HAP-1 (cell line): ENCODE results near the gene METTL8.
A peak's percentile ranks its signal among the peaks of the same experiment; 100 is the strongest.
"Not testable (repeated sequence)": the region's sequence is repeated elsewhere in the genome, so short reads cannot be mapped to it uniquely, and the experiment has no call there.

ENCODE experiments used
- DNase-seq, 2 experiments: peaks; one replicate each; pipeline ENCODE4 v3.0.0-alpha.2; 2016 to 2020; ENCODE audit warnings: low spot score in 2 of 2
- H3K27me3 ChIP-seq: fragments of 250-450 bp; sonication (Bioruptor Pico); 2 replicates; pipeline ENCODE4 v1.5.1; 2020; ENCODE audit warnings: low read depth, mild to moderate bottlenecking, moderate library complexity
- H3K36me3 ChIP-seq: fragments of 250-450 bp; sonication (Bioruptor Pico); replicated peaks from 2 replicates; pipeline ENCODE4 v1.5.1; 2020; ENCODE audit warnings: mild to moderate bottlenecking
- H3K4me1 ChIP-seq: fragments of 250-450 bp; sonication (Bioruptor Pico); 2 replicates; pipeline ENCODE4 v1.5.1; 2020; ENCODE audit warnings: mild to moderate bottlenecking
- H3K4me3 ChIP-seq: fragments of 250-450 bp; sonication (Bioruptor Pico); 2 replicates; pipeline ENCODE4 v1.5.1; 2020; ENCODE audit warnings: mild to moderate bottlenecking, moderate library complexity
- H3K9me3 ChIP-seq: fragments of 250-450 bp; sonication (Bioruptor Pico); 2 replicates; pipeline ENCODE4 v1.5.1; 2020; ENCODE audit warnings: mild to moderate bottlenecking, moderate library complexity
- in situ Hi-C: fragments of 300-500 bp; cut with MboI; formaldehyde crosslinking; loops from 3 replicates; pipeline ENCODE4 v1.14.3; 2020; ENCODE audit warnings: low sequenced_read_pairs, inconsistent platforms, mixed read lengths

METTL8 gene

DNA sequence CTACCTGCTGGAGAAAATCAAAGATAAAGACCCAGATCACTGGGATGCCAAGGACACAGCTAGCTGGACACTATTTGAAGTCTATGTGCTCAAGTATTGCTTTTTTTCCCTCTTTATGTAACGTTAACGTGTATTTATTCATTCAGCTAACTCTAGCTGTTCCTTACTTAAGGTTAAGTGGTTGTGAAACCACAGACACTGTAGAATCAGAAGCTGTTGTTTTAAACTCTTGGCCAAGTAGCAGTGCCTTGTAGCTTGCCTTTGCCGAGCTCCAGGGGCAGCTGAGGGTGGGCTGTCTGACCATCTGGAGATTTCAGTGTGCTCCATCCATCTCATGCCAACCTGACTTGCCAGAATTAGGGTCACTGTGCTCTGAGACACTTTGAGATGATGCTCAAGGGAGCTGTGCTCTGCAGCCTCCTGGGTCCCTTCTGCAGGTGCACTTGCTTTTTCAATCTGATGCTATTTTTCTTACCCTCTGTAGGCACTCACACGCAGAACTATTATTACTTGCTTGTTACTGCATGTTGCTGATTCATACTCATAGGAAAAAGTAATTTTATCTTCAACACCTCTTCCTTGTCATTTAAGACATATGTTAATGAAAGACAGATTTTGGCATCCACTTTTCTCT lies 116.2 kb downstream of the METTL8 start:
- H3K9me3 ChIP-seq: 0 out of 2 replicates have a peak, but pooled peaks cover 4% of the 10 kb centered on the region
- H3K27me3 ChIP-seq: no peaks in the 10 kb centered on the region
- H3K4me1 ChIP-seq: peaks cover 16% of the 10 kb centered on the region
- no peak for DNase-seq
- no peaks in the 10 kb centered on the region for H3K36me3 ChIP-seq
- no peak overlapping the region for H3K4me3 ChIP-seq
- in situ Hi-C loops: no loop called here

DNA sequence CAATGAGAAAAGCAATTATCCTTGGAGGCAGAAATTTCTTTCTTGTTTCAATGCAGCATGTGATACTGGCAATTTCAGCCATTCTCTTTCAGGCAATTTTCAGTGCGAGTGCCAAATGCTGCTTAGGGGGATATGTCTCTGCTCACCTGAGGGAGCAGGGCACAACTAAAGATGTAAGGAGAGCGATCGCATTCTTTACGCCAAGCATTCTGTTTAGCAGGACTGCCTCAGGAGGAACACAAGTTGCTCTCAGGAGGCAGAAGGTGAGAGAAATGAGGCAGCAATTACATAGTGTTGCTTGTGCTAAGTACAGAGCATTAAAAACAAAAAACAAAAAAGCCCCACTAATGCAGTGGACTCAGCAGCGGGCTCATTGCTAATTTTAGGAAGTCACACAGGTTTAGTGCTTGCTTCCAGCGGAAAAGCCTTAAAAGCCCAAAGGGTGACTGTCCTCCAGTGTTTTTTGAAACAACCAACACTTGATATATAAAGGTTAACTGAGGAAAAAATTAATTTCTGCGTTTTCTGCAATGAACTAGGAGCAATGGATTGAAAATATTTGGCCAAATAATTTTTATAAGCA lies 116.9 kb downstream of the METTL8 start:
- H3K9me3 ChIP-seq: peaks cover 9% of the 10 kb centered on the region; the same call in 1 of the 2 replicates
- peaks cover 16% of the 10 kb centered on the region for H3K4me1 ChIP-seq
- in situ Hi-C loops: no loop called here
- no peaks in the 10 kb centered on the region for H3K36me3 ChIP-seq
- no peak for DNase-seq
- H3K27me3 ChIP-seq: no peaks in the 10 kb centered on the region
- no peak overlapping the region for H3K4me3 ChIP-seq

DNA sequence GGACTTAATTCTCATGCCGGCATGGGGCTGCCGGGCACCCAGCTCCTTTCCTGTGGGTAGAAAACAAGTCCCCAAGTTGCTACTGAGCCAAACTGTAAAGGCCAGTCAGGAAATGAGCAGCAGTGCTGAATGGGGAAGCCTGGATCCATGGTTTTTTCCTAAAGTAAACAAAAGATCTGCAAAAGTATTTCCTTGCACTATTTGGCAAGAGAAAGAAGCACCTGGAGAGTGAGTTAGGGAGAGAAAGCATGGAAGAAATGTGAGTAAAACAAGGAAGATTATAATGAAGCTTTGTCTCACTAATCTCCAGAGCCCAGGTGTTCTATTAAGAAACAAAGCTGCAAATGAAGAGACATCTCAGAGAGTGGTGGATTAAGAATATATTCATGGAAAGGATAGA lies 117.6 kb downstream of the METTL8 start:
- Histone ChIP-seq H3K9me3 (peaks cover 14% of the 10 kb centered on the region), H3K36me3 (no peaks in the 10 kb centered on the region), H3K4me1 (peaks cover 16% of the 10 kb centered on the region), H3K4me3 (no peak overlapping the region), H3K27me3 (no peaks in the 10 kb centered on the region)
- in situ Hi-C loops: no loop called here
- no peak for DNase-seq

DNA sequence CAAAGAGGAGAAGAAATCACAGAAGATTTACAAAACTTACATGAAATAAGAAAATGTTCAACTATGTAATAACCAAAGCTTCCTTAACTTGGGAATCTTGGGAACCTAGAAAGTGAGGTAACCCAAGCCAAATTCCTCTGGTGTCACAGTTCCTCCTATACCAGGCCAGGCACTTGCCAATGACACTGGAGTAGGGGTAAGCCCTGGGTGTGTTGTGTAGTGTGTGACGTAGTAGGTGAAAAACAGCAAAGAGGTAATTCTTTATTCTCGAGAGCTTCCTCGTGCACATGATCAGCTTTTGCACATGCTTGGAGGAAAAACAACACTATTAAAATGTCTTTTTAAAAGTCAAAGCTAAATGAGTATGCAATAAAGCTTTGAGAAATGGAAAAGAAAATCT lies 118.0 kb downstream of the METTL8 start:
- in situ Hi-C loops: no loop called here
- no peaks in the 10 kb centered on the region for H3K36me3 ChIP-seq
- no peak for DNase-seq
- H3K4me3 ChIP-seq: no peak overlapping the region
- peaks cover 14% of the 10 kb centered on the region for H3K9me3 ChIP-seq
- H3K27me3 ChIP-seq: no peaks in the 10 kb centered on the region
- peaks cover 16% of the 10 kb centered on the region for H3K4me1 ChIP-seq

DNA sequence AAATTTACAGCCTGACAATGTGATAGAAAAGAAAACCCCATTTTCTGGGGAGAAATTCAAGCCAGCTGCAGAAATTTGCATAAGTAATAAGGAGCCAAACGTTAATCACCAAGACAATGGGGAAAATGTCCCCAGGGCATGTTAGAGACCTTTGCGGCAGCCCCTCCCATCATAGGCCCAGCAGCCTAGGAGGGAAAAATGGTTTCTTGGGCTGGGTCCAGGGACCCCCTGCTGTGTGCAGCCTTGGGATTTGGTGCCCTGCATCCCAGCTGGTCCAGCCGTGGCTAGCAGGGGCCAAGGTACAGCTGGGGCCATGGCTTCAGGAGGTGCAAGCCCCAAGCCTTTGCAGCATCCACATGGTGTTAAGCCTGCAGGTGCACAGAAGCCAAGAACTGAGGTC lies 121.6 kb downstream of the METTL8 start:
- DNase-seq: peak in 1 of 2 experiments; percentile 32
- H3K4me3 ChIP-seq, in situ Hi-C loops, H3K27me3 ChIP-seq, H3K36me3 ChIP-seq, H3K4me1 ChIP-seq: not testable (repeated sequence)
- H3K9me3 ChIP-seq: peaks cover 14% of the 10 kb centered on the region

DNA sequence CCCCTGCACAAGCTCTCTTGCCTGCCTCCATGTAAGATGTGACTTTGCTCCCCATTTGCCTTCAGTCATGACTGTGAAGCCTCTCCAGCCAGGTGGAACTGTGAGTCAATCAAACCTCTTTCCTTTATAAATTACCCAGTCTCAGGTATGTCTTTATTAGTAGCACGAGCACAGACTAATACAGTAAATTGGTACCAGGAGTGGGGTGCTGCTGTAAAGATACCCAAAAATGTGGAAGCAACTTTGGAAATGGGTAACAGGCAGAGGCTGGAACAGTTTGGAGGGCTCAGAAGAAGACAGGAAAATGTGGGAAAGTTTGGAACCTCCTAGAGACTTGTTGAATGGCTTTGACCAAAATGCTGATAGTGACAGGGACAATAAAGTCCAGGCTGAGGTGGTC lies 122.2 kb downstream of the METTL8 start:
- H3K27me3 ChIP-seq, DNase-seq, H3K4me3 ChIP-seq, in situ Hi-C loops, H3K4me1 ChIP-seq, H3K36me3 ChIP-seq: not testable (repeated sequence)
- peaks cover 14% of the 10 kb centered on the region for H3K9me3 ChIP-seq

DNA sequence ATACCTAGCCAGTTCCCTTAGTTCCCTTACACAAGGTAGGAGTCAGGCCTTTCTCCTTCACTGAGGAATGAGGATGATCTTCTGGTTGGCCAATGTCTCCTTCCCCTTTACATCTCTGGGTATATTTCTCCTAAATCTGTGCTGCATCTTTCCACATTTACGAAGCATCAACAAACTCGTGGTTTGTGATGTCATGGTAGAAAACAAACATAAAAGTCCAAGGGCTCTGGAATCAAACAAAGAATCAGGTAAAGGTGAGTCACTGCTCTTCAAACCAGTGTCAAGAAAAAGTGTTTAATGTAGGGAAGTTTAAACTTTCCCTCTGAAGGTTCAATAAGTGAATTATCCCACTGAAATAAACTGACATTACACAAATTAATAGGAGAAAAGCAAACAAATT lies 122.9 kb downstream of the METTL8 start:
- H3K27me3 ChIP-seq: no peaks in the 10 kb centered on the region
- in situ Hi-C loops: no loop called here
- DNase-seq: no peak
- peaks cover 14% of the 10 kb centered on the region for H3K9me3 ChIP-seq
- H3K36me3 ChIP-seq: no peaks in the 10 kb centered on the region
- H3K4me3 ChIP-seq: no peak overlapping the region
- no peaks in the 10 kb centered on the region for H3K4me1 ChIP-seq

DNA sequence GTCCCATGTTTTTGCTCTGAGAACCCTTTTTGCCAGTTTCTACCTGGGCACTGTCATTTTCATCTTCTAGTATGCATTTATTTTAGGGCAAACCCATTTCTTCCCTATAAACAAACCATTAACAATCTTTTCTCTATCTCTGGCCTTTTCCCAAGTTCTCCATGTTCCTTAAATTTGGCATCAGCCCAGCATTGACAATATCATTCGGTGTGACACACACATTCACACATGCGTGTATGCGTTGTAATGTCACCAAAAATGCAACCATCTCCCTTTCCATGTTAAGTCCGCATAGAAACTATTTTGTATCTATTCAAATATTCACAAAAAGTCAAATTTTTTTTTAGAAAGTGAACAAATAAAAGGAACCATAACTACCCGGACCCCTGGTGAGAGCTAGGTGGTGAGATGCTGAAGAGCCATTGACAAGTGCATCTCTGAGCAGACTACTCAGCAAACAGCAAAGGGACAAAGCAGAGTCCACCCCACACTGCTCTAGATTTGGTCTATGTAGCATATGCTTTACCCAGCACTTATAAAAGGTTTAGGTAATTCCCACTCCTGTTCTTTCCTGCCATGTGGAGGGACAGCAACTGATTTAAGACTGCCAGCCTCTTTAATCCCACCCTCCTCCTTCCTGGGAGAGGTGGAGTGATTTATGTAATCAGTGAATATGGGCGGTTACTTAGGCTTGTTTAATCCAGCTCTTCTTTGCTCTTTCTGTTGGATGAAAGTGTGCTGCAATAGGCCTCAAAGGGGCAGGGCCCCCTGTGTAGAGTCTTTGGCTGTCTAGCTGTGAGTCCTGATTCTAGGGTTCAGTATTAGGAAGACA lies 124.1 kb downstream of the METTL8 start:
- in situ Hi-C loops: no loop called here

DNA sequence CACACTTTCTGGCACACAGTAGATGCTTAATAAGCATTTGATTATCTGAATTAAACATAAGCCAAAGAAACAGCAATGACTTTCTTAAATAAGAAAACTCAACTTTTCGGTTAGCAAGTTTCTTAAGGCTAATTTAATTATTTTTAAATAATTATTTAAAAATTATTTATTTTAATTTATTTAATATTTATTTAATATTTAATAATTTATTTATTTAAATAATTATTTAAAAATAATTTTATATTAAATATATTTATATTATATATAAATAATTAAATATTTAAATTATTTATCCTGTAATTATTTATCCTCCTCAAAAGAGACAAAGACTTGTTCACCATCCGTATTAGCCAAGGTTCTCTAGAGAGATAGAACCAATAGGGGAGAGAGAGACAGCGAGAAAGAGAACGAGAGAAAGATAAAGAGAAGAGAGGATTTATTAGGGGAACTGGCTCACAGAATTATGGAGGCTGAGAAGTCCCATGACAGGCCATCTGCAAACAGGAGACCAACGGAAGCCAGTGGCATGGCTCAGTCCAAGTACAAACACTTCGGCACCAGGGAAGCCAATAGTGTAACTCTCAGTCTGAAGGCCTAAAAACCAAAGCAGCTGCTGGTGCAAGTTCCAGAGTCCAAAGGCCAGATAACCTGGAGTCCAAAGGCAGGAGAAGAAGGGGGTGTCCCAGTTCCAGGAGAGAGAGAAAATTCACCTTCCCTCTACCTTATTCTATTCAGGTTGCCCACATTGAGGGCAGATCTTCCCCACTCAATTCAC lies 125.3 kb downstream of the METTL8 start:
- no peak for DNase-seq
- Histone ChIP-seq H3K4me3 (no peak overlapping the region), H3K36me3 (no peaks in the 10 kb centered on the region), H3K4me1 (no peaks in the 10 kb centered on the region), H3K9me3 (peaks cover 10% of the 10 kb centered on the region), H3K27me3 (no peaks in the 10 kb centered on the region)
- in situ Hi-C loops: no loop called here

More for the DNA sequence above, 124.1 kb downstream of the METTL8 start:
- H3K27me3 ChIP-seq: no peaks in the 10 kb centered on the region
- no peaks in the 10 kb centered on the region for H3K36me3 ChIP-seq
- no peak overlapping the region for H3K4me3 ChIP-seq
- H3K9me3 ChIP-seq: peaks cover 14% of the 10 kb centered on the region
- DNase-seq: no peak
- no peaks in the 10 kb centered on the region for H3K4me1 ChIP-seq

DNA sequence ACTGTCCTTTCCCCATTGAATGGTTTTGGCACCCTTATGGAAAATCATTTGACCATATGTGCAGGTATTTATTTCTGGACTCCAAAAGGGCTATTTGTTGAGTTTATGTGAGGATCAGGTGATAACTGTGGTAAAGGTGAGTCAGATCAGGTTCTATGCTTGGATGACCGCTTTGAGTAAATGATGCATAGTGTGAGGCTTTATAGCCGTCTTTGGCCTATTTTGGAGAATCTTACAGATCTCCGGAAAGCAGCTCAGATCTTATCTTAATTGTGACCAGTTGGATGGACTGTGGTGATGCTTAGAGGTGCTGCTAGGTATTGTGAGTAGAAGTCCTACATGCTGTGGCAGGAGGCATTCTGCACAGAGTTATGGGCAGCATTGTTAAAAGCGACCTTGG lies 126.2 kb downstream of the METTL8 start:
- in situ Hi-C loops: no loop called here

DNA sequence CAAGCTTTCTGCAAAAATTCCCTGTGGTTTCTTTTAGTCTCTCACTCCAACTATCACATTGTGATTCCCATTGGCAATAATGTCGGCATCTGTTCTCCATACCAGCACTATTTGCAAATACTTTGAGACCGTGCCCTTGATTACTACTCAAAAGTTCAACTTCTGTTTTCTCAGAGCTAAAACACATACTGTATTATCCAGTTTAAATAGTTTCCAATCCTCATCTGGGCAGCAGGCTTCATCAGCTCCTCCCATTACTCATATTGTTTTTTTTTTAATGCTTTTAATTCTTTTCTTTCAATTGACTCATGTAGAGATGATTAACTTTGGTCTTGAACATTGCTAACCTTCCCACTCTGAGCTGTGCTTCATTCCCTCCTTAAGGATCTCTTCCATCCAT lies 135.8 kb downstream of the METTL8 start:
- Histone ChIP-seq H3K4me1 (no peaks in the 10 kb centered on the region), H3K27me3 (no peaks in the 10 kb centered on the region), H3K4me3 (no peak overlapping the region), H3K9me3 (no peaks in the 10 kb centered on the region), H3K36me3 (no peaks in the 10 kb centered on the region)
- in situ Hi-C loops: no loop called here
- no peak for DNase-seq

More for the DNA sequence above, 126.2 kb downstream of the METTL8 start:
- Histone ChIP-seq H3K4me1 (no peaks in the 10 kb centered on the region), H3K27me3 (no peaks in the 10 kb centered on the region), H3K9me3 (peaks cover 10% of the 10 kb centered on the region), H3K36me3 (no peaks in the 10 kb centered on the region), H3K4me3 (no peak overlapping the region)
- no peak for DNase-seq

DNA sequence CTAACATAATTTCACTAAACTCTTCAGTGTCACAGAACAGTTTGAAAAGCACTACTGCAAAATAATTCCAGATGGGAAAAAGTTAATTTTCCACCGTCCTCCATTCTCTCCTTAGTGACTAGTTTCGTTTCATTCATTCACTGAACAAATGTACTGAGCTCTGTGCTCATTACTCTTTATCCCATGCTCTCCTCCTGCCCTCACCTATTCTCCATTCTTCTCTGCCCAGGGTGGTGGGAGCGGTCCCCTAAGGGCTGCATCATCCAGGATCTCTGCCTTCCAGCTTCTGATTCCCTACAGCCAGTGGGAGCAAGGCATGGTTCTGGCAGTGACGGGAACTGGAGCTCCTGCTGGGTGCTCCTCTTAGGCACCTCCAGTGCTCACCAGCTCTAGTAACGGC lies 139.2 kb downstream of the METTL8 start:
- DNase-seq: no peak
- no peaks in the 10 kb centered on the region for H3K27me3 ChIP-seq
- H3K36me3 ChIP-seq: no peaks in the 10 kb centered on the region
- no peak overlapping the region for H3K4me3 ChIP-seq
- in situ Hi-C loops: no loop called here
- H3K4me1 ChIP-seq: no peaks in the 10 kb centered on the region
- no peaks in the 10 kb centered on the region for H3K9me3 ChIP-seq

DNA sequence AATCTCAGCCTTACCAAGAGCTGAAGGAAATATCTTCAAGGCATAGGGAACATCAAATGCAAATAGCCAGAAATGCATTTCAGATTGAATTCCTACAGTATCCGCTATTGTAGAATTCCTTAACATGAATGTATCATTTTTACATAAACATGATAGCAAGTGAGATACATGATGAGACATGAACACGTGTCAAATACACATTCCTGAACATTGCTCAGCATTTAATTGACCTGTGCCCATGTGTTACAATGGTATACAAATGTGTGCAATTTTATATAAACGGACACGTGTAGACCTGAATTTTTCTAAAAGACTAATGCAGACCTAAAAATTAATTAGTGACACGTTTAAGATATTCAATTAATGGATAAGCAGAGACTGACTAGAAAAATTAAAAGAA lies 140.1 kb downstream of the METTL8 start:
- in situ Hi-C loops: no loop called here
- Histone ChIP-seq H3K27me3 (no peaks in the 10 kb centered on the region), H3K4me3 (no peak overlapping the region), H3K36me3 (no peaks in the 10 kb centered on the region), H3K4me1 (no peaks in the 10 kb centered on the region), H3K9me3 (no peaks in the 10 kb centered on the region)
- no peak for DNase-seq
